ENCODE measurements around the gene FAM135A.

GRCh38 chr6:70395301-70395672, 18.0 kb upstream of the FAM135A start:
- TF ChIP-seq, protein P1, sequence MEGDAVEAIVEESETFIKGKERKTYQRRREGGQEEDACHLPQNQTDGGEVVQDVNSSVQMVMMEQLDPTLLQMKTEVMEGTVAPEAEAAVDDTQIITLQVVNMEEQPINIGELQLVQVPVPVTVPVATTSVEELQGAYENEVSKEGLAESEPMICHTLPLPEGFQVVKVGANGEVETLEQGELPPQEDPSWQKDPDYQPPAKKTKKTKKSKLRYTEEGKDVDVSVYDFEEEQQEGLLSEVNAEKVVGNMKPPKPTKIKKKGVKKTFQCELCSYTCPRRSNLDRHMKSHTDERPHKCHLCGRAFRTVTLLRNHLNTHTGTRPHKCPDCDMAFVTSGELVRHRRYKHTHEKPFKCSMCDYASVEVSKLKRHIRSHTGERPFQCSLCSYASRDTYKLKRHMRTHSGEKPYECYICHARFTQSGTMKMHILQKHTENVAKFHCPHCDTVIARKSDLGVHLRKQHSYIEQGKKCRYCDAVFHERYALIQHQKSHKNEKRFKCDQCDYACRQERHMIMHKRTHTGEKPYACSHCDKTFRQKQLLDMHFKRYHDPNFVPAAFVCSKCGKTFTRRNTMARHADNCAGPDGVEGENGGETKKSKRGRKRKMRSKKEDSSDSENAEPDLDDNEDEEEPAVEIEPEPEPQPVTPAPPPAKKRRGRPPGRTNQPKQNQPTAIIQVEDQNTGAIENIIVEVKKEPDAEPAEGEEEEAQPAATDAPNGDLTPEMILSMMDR (IDR thresholded peaks at IDR 0.05): no peak
- TF ChIP-seq EZH2 (IDR thresholded peaks at IDR 0.05; ENCODE audit: borderline replicate concordance, insufficient read depth, low read depth, low read length, poor library complexity, severe bottlenecking): no peak

Data from B cell (primary cell).